ENCODE results near the gene ZNF580. TPM values are rescaled to one million over a fixed set of nuclear protein-coding genes. Genes with fewer than 3 reads are reported as not detected.
A peak's percentile ranks its signal among the peaks of the same experiment; 100 is the strongest.

ZNF580 gene
- total RNA-seq, 2 experiments from 2014 or later = 56.6 to 59.8 TPM

- H3K4me3 Mint-ChIP-seq = peak overlapping the region; percentile 86
- H3K27me3 Mint-ChIP-seq = no peaks in the 10 kb centered on the region
- H3K36me3 Mint-ChIP-seq = peaks cover 22% of the 10 kb centered on the region
- H3K4me1 Mint-ChIP-seq = peaks cover 27% of the 10 kb centered on the region
- DNase-seq (no peak), ATAC-seq (ENCODE audit: low read depth) (no peak)
- POLR2A ChIA-PET = interaction anchor here (0.6 to 3.4 kb wide), 5 partner anchors 17 to 346 kb away, joined by 3 to 18 read pairs (median 4); partner anchors contain the start of gene U2AF2
- no peaks in the 10 kb centered on the region for H3K9me3 Mint-ChIP-seq
- H3K27ac Mint-ChIP-seq = peak overlapping the region; percentile 87
Measured at GRCh38 chr19:55600662-55601028, 40.2 kb upstream of the ZNF580 start.

GRCh38 chr19:55601084-55601483 is 39.7 kb upstream of the ZNF580 start:
- H3K27ac Mint-ChIP-seq = peak overlapping the region; percentile 87
- H3K9me3 Mint-ChIP-seq = no peaks in the 10 kb centered on the region
- peaks cover 28% of the 10 kb centered on the region for H3K4me1 Mint-ChIP-seq
- DNase-seq = no peak
- no peak for ATAC-seq (ENCODE audit: low read depth)
- peaks cover 18% of the 10 kb centered on the region for H3K36me3 Mint-ChIP-seq
- POLR2A ChIA-PET = interaction anchor here (0.6 to 3.4 kb wide), 3 partner anchors 31 to 125 kb away, joined by 3 to 18 read pairs (median 3); partner anchors contain the start of gene U2AF2
- peak overlapping the region; percentile 86 for H3K4me3 Mint-ChIP-seq
- no peaks in the 10 kb centered on the region for H3K27me3 Mint-ChIP-seq

GRCh38 chr19:55602104-55603001 is 38.4 kb upstream of the ZNF580 start:
- ATAC-seq (ENCODE audit: low read depth) = no peak
- POLR2A ChIA-PET = no interaction called here
- no peaks in the 10 kb centered on the region for H3K27me3 Mint-ChIP-seq
- peaks cover 15% of the 10 kb centered on the region for H3K36me3 Mint-ChIP-seq
- no peaks in the 10 kb centered on the region for H3K9me3 Mint-ChIP-seq
- DNase-seq = no peak
- H3K4me3 Mint-ChIP-seq = no peak overlapping the region
- H3K4me1 Mint-ChIP-seq = peaks cover 40% of the 10 kb centered on the region
- no peak overlapping the region for H3K27ac Mint-ChIP-seq

- Mint-ChIP-seq H3K4me3 (peak overlapping the region; percentile 38), H3K9me3 (no peaks in the 10 kb centered on the region), H3K36me3 (peaks cover 15% of the 10 kb centered on the region), H3K27me3 (no peaks in the 10 kb centered on the region), H3K4me1 (peaks cover 44% of the 10 kb centered on the region), H3K27ac (peak overlapping the region; percentile 78)
- DNase-seq (no peak), ATAC-seq (ENCODE audit: low read depth) (no peak)
- POLR2A ChIA-PET = interaction anchor here (1.7 kb wide), 1 partner anchor 195 kb away, joined by 4 read pairs; the partner anchor contains the start of gene UBE2S
Measured at GRCh38 chr19:55603115-55603514, 37.7 kb upstream of the ZNF580 start.

GRCh38 chr19:55603581-55604292 is 37.1 kb upstream of the ZNF580 start:
- DNase-seq (no peak), ATAC-seq (ENCODE audit: low read depth) (no peak)
- peak overlapping the region; percentile 85 for H3K4me3 Mint-ChIP-seq
- peak overlapping the region; percentile 78 for H3K27ac Mint-ChIP-seq
- no peaks in the 10 kb centered on the region for H3K27me3 Mint-ChIP-seq
- H3K4me1 Mint-ChIP-seq = peaks cover 44% of the 10 kb centered on the region
- no peaks in the 10 kb centered on the region for H3K9me3 Mint-ChIP-seq
- peaks cover 16% of the 10 kb centered on the region for H3K36me3 Mint-ChIP-seq
- POLR2A ChIA-PET = interaction anchor here (0.6 to 2.8 kb wide), 7 partner anchors 22 to 265 kb away, joined by 3 to 29 read pairs (median 4); partner anchors contain the start of genes TMEM238, UBE2S, ZNF628 and ZNF784

GRCh38 chr19:55605207-55605636 is 35.6 kb upstream of the ZNF580 start:
- DNase-seq (peak; percentile 97), ATAC-seq (ENCODE audit: low read depth) (peak; percentile 83)
- Mint-ChIP-seq H3K27me3 (no peaks in the 10 kb centered on the region), H3K27ac (peak overlapping the region; percentile 92), H3K4me3 (peak overlapping the region; percentile 85), H3K9me3 (no peaks in the 10 kb centered on the region), H3K36me3 (peaks cover 23% of the 10 kb centered on the region), H3K4me1 (peaks cover 46% of the 10 kb centered on the region)
- POLR2A ChIA-PET = interaction anchor here (1.1 to 2.8 kb wide), 10 partner anchors 16 to 221 kb away, joined by 3 to 29 read pairs (median 4); partner anchors contain the start of genes NAT14, TMEM238, ZNF628 and ZNF784

- ATAC-seq (ENCODE audit: low read depth) = peak; percentile 30
- POLR2A ChIA-PET = interaction anchor here (0.8 to 2.8 kb wide), 13 partner anchors 12 to 304 kb away, joined by 3 to 29 read pairs (median 4); partner anchors contain the start of genes NAT14, ZNF628 and ZNF784
- peak; percentile 69 for DNase-seq
- H3K27me3 Mint-ChIP-seq = no peaks in the 10 kb centered on the region
- peak within 1 kb of the TSS; percentile 92 for H3K27ac Mint-ChIP-seq
- no peaks in the 10 kb centered on the region for H3K9me3 Mint-ChIP-seq
- peaks cover 25% of the 10 kb centered on the region for H3K36me3 Mint-ChIP-seq
- H3K4me1 Mint-ChIP-seq = peaks cover 46% of the 10 kb centered on the region
- peak within 1 kb of the TSS; percentile 96 for H3K4me3 Mint-ChIP-seq
Measured at GRCh38 chr19:55605637-55606470, 34.9 kb upstream of the ZNF580 start, which contains the start of gene ZNF865. Gene ZNF865, plus strand, starts transcription at chr19:55605647. Its CDS starts 7,972 bp downstream, at chr19:55613619.

- Mint-ChIP-seq H3K27ac (peak overlapping the region; percentile 92), H3K36me3 (peaks cover 25% of the 10 kb centered on the region), H3K4me1 (peaks cover 42% of the 10 kb centered on the region), H3K9me3 (no peaks in the 10 kb centered on the region), H3K4me3 (peak overlapping the region; percentile 96), H3K27me3 (no peaks in the 10 kb centered on the region)
- ATAC-seq (ENCODE audit: low read depth) (no peak), DNase-seq (no peak)
- POLR2A ChIA-PET = interaction anchor here (0.8 to 2.8 kb wide), 12 partner anchors 12 to 305 kb away, joined by 3 to 29 read pairs (median 4); partner anchors contain the start of genes ZNF628 and ZNF784
Measured at GRCh38 chr19:55606471-55606787, 34.4 kb upstream of the ZNF580 start.

GRCh38 chr19:55606817-55607216 is 34.0 kb upstream of the ZNF580 start:
- no peaks in the 10 kb centered on the region for H3K9me3 Mint-ChIP-seq
- DNase-seq (no peak), ATAC-seq (ENCODE audit: low read depth) (no peak)
- H3K4me3 Mint-ChIP-seq = peak overlapping the region; percentile 96
- peak overlapping the region; percentile 92 for H3K27ac Mint-ChIP-seq
- H3K4me1 Mint-ChIP-seq = peaks cover 39% of the 10 kb centered on the region
- POLR2A ChIA-PET = interaction anchor here (1.1 to 2.8 kb wide), 6 partner anchors 14 to 305 kb away, joined by 3 to 29 read pairs (median 4); partner anchors contain the start of genes ZNF628 and ZNF784
- H3K36me3 Mint-ChIP-seq = peaks cover 25% of the 10 kb centered on the region
- no peaks in the 10 kb centered on the region for H3K27me3 Mint-ChIP-seq

- Mint-ChIP-seq H3K27ac (no peak overlapping the region), H3K4me1 (peaks cover 33% of the 10 kb centered on the region), H3K27me3 (no peaks in the 10 kb centered on the region), H3K4me3 (no peak overlapping the region), H3K9me3 (no peaks in the 10 kb centered on the region), H3K36me3 (peaks cover 27% of the 10 kb centered on the region)
- POLR2A ChIA-PET = interaction anchor here (1.5 kb wide), 1 partner anchor 11 kb away, joined by 5 read pairs; no protein-coding TSS in a partner anchor
- ATAC-seq (ENCODE audit: low read depth) = no peak
- no peak for DNase-seq
Measured at GRCh38 chr19:55609326-55609725, 31.5 kb upstream of the ZNF580 start.

- Mint-ChIP-seq H3K27ac (no peak overlapping the region), H3K27me3 (no peaks in the 10 kb centered on the region), H3K4me3 (no peak overlapping the region), H3K9me3 (no peaks in the 10 kb centered on the region), H3K36me3 (peaks cover 28% of the 10 kb centered on the region), H3K4me1 (peaks cover 23% of the 10 kb centered on the region)
- no peak for ATAC-seq (ENCODE audit: low read depth)
- no peak for DNase-seq
- POLR2A ChIA-PET = interaction anchor here (1.4 kb wide), 1 partner anchor 13 kb away, joined by 5 read pairs; the partner anchor contains the start of gene ZNF784
Measured at GRCh38 chr19:55611300-55611982, 29.4 kb upstream of the ZNF580 start.

All from activated naive CD8-positive, alpha-beta T cell treated with anti-CD3 and anti-CD28 coated beads, Interleukin-2, amount 10 ng/mL, durations not matched to agents 7 days and 5 days (primary cell).